Measurements from ENCODE around the gene IVD. TPM values are rescaled to one million over a fixed set of nuclear protein-coding genes. Genes with fewer than 3 reads are reported as not detected.
A peak's percentile ranks its signal among the peaks of the same experiment; 100 is the strongest.

Gene IVD
- total and polyA plus RNA-seq, 2 donors (not counting 1 experiment from before 2014, with no cell fraction given): 41.7 to 106 TPM

DNA sequence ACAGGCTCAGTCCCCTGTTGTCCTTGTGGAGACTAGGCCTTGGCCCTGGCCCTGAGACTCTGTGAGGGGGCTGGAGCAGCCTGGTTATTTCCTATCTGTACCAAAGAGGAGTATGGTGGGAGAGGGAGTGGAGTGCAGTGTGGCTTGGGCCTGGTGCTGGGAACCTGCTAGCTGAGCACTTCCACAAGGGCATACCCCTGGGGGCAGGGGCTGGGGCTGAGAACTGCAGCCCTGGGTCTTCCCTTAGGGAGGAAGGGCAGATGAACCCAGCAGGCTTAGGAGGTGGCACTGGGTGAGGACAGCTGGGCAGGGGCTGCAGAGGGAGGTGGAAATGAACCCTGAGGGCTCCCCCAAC, 61.6 kb downstream of the IVD start:
- no peak overlapping the region for H3K9ac ChIP-seq (ENCODE audit: low read length)
- no peak overlapping the region for H3K4me3 ChIP-seq (ENCODE audit: control extremely low read depth in 1 of 5, extremely low read depth in 1 of 5, insufficient read depth in 1 of 5, low read depth in 2 of 5, low read length in 4 of 5)
- Mint-ChIP-seq H3K4me3 (no peak overlapping the region), H3K9me3 (ENCODE audit: insufficient read depth) (no peaks in the 10 kb centered on the region), H3K27me3 (no peaks in the 10 kb centered on the region), H3K4me1 (peaks cover 7% of the 10 kb centered on the region), H3K27ac (peak overlapping the region; percentile 50)
- no peak overlapping the region for H3K4me2 ChIP-seq (replicated peaks; ENCODE audit: low read depth, low read length, poor library complexity, severe bottlenecking)
- no peaks in the 10 kb centered on the region for H3K9me3 ChIP-seq (ENCODE audit: control extremely low read depth in 1 of 3, control insufficient read depth in 2 of 3, insufficient read depth in 1 of 3, low read length in 2 of 3)
- no peaks in the 10 kb centered on the region for H4K20me1 ChIP-seq (ENCODE audit: control insufficient read depth, insufficient read depth, low read length, poor library complexity, severe bottlenecking)
- intact Hi-C loops (cut with micrococcal nuclease): no loop called here
- H3K4me1 ChIP-seq (ENCODE audit: control insufficient read depth in 2 of 2, insufficient read depth in 2 of 2, low read length in 2 of 2): peaks cover 5 to 13% of the 10 kb centered on the region in 2 donors
- H3K27ac ChIP-seq (ENCODE audit: low read length in 2 of 2): no peak overlapping the region
- POLR2A ChIA-PET: no interaction called here
- DNase-seq (no peak), ATAC-seq (ENCODE audit: low read depth) (no peak)
- TF ChIP-seq EZH2 (IDR thresholded peaks at IDR 0.05; ENCODE audit: borderline replicate concordance, insufficient read depth, low read depth, low read length, poor library complexity, severe bottlenecking): no peak
- TF ChIP-seq, protein P1, sequence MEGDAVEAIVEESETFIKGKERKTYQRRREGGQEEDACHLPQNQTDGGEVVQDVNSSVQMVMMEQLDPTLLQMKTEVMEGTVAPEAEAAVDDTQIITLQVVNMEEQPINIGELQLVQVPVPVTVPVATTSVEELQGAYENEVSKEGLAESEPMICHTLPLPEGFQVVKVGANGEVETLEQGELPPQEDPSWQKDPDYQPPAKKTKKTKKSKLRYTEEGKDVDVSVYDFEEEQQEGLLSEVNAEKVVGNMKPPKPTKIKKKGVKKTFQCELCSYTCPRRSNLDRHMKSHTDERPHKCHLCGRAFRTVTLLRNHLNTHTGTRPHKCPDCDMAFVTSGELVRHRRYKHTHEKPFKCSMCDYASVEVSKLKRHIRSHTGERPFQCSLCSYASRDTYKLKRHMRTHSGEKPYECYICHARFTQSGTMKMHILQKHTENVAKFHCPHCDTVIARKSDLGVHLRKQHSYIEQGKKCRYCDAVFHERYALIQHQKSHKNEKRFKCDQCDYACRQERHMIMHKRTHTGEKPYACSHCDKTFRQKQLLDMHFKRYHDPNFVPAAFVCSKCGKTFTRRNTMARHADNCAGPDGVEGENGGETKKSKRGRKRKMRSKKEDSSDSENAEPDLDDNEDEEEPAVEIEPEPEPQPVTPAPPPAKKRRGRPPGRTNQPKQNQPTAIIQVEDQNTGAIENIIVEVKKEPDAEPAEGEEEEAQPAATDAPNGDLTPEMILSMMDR (IDR thresholded peaks at IDR 0.05): no peak
- H3K27me3 ChIP-seq (replicated peaks in 1 of 4; ENCODE audit: control extremely low read depth in 1 of 4, control insufficient read depth in 3 of 4, insufficient read depth in 4 of 4, low read length in 3 of 4): no peaks in the 10 kb centered on the region
- H3K36me3 ChIP-seq (replicated peaks in 1 of 2; ENCODE audit: control extremely low read depth in 1 of 2, control insufficient read depth in 1 of 2, extremely low read depth in 1 of 2, insufficient read depth in 2 of 2, low read length in 1 of 2): peaks cover 0 to 47% of the 10 kb centered on the region in 2 experiments
- CTCF ChIA-PET: no interaction called here
- peaks cover 2% of the 10 kb centered on the region for H3K79me2 ChIP-seq (ENCODE audit: control insufficient read depth, insufficient read depth, low read length)
- H2AFZ ChIP-seq (ENCODE audit: insufficient read depth, low read depth, low read length, poor library complexity, severe bottlenecking): no peak overlapping the region

DNA sequence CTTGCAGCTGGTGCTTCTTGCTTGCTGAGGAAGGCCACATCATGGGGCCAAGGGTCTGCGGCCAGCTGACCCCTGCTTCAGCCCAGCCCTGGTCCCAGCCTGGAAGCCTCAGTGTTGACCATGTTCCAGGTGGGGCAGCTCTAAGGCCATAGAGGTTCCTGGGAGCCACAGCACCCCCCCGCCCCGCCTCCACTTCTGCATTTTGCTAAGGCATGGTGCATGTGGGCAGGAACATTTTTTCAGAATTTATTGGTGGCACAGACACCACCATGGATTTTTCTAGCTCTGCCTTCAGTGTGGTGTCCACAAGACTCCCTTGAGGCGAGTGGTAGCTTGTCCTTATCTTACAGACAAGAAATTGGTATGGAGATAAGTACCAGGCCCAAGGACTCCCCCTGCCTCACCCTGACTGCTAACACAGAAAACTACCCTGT, 63.3 kb downstream of the IVD start:
- CTCF ChIA-PET: interaction anchor here (1.5 kb wide), 1 partner anchor 16 kb away, joined by 5 read pairs; no protein-coding TSS in a partner anchor
- H3K27me3 Mint-ChIP-seq: no peaks in the 10 kb centered on the region

More for the DNA sequence above, 63.3 kb downstream of the IVD start:
- H3K4me2 ChIP-seq (replicated peaks; ENCODE audit: low read depth, low read length, poor library complexity, severe bottlenecking): no peak overlapping the region
- H3K9me3 Mint-ChIP-seq (ENCODE audit: insufficient read depth): no peaks in the 10 kb centered on the region
- no peak overlapping the region for H3K9ac ChIP-seq (ENCODE audit: low read length)
- TF ChIP-seq EZH2 (IDR thresholded peaks at IDR 0.05; ENCODE audit: borderline replicate concordance, insufficient read depth, low read depth, low read length, poor library complexity, severe bottlenecking): no peak
- TF ChIP-seq, protein P1 (IDR thresholded peaks at IDR 0.05): no peak
- no peak overlapping the region for H2AFZ ChIP-seq (ENCODE audit: insufficient read depth, low read depth, low read length, poor library complexity, severe bottlenecking)
- no peaks in the 10 kb centered on the region for H3K9me3 ChIP-seq (ENCODE audit: control extremely low read depth in 1 of 3, control insufficient read depth in 2 of 3, insufficient read depth in 1 of 3, low read length in 2 of 3)
- peak; percentile 31 for DNase-seq
- no peak overlapping the region for H3K4me3 Mint-ChIP-seq
- H3K4me1 ChIP-seq (ENCODE audit: control insufficient read depth in 2 of 2, insufficient read depth in 2 of 2, low read length in 2 of 2): peaks cover 6 to 18% of the 10 kb centered on the region in 2 donors
- intact Hi-C loops (cut with micrococcal nuclease): no loop called here
- H3K27ac ChIP-seq (ENCODE audit: low read length in 2 of 2): peak overlapping the region in 1 of 2 donors; percentile 72
- H3K27ac Mint-ChIP-seq: peak overlapping the region; percentile 50
- peaks cover 3% of the 10 kb centered on the region for H3K79me2 ChIP-seq (ENCODE audit: control insufficient read depth, insufficient read depth, low read length)
- H3K4me3 ChIP-seq (ENCODE audit: control extremely low read depth in 1 of 5, extremely low read depth in 1 of 5, insufficient read depth in 1 of 5, low read depth in 2 of 5, low read length in 4 of 5): no peak overlapping the region
- no peaks in the 10 kb centered on the region for H3K27me3 ChIP-seq (replicated peaks in 1 of 4; ENCODE audit: control extremely low read depth in 1 of 4, control insufficient read depth in 3 of 4, insufficient read depth in 4 of 4, low read length in 3 of 4)
- POLR2A ChIA-PET: interaction anchor here (0.7 to 0.8 kb wide), 2 partner anchors 96 to 389 kb away, joined by 3 to 4 read pairs; partner anchors contain the start of gene CCDC32
- WGBS (ENCODE audit: insufficient coverage): 88% methylated on average over 3 of the region's 4 CpGs
- no peak for ATAC-seq (ENCODE audit: low read depth)
- peaks cover 0 to 33% of the 10 kb centered on the region in 2 experiments for H3K36me3 ChIP-seq (replicated peaks in 1 of 2; ENCODE audit: control extremely low read depth in 1 of 2, control insufficient read depth in 1 of 2, extremely low read depth in 1 of 2, insufficient read depth in 2 of 2, low read length in 1 of 2)
- H3K4me1 Mint-ChIP-seq: peaks cover 15% of the 10 kb centered on the region
- no peaks in the 10 kb centered on the region for H4K20me1 ChIP-seq (ENCODE audit: control insufficient read depth, insufficient read depth, low read length, poor library complexity, severe bottlenecking)
